ENCODE results near the gene MEX3D. TPM values are rescaled to one million over a fixed set of nuclear protein-coding genes. Genes with fewer than 3 reads are reported as not detected.

MEX3D gene
- total and polyA plus RNA-seq, 2 donors (not counting 1 experiment from before 2014, with no cell fraction given): 5.3 to 33.0 TPM

Other genes starting within 250 kb of the MEX3D start
- gene NDUFS7, start 184.4 kb downstream of the MEX3D start, total RNA-seq: 55.0 and 71.2 TPM in 2 replicates
- 29.6 and 30.3 TPM in 2 replicates for gene NDUFS7, start 184.4 kb downstream of the MEX3D start, polyA plus RNA-seq
- gene GAMT, start 166.8 kb downstream of the MEX3D start, total RNA-seq: 31.1 and 44.1 TPM in 2 replicates
- gene GAMT, start 166.8 kb downstream of the MEX3D start, polyA plus RNA-seq: 20.0 and 32.6 TPM in 2 replicates
- gene DAZAP1, start 160.7 kb downstream of the MEX3D start, total RNA-seq: 34.9 and 49.5 TPM in 2 replicates
- gene DAZAP1, start 160.7 kb downstream of the MEX3D start, polyA plus RNA-seq: 44.6 and 65.4 TPM in 2 replicates
- 369 and 494 TPM in 2 replicates for gene RPS15, start 129.9 kb downstream of the MEX3D start, total RNA-seq
- gene RPS15, start 129.9 kb downstream of the MEX3D start, polyA plus RNA-seq: 878 and 1,038 TPM in 2 replicates
- gene APC2, start 118.2 kb downstream of the MEX3D start, total RNA-seq: 0.26 and 0.50 TPM in 2 replicates
- 0.01 and 0.02 TPM in 2 replicates for gene APC2, start 118.2 kb downstream of the MEX3D start, polyA plus RNA-seq
- 21.8 and 24.8 TPM in 2 replicates for gene C19orf25, start 89.1 kb downstream of the MEX3D start, total RNA-seq
- gene C19orf25, start 89.1 kb downstream of the MEX3D start, polyA plus RNA-seq: 11.2 and 12.0 TPM in 2 replicates
- 1.5 and 3.5 TPM in 2 replicates for gene PCSK4, start 78.0 kb downstream of the MEX3D start, total RNA-seq
- gene PCSK4, start 78.0 kb downstream of the MEX3D start, polyA plus RNA-seq: 0.26 and 0.28 TPM in 2 replicates
- gene REEP6, start 77.1 kb downstream of the MEX3D start, total RNA-seq: 0.99 and 1.3 TPM in 2 replicates
- 0.47 and 0.55 TPM in 2 replicates for gene REEP6, start 77.1 kb downstream of the MEX3D start, polyA plus RNA-seq
- 1.5 and 3.1 TPM in 2 replicates for gene ADAMTSL5, start 55.3 kb downstream of the MEX3D start, total RNA-seq
- gene ADAMTSL5, start 55.3 kb downstream of the MEX3D start, polyA plus RNA-seq: 4.3 and 4.7 TPM in 2 replicates
- not detected in 2 replicates for gene PLK5, start 44.2 kb downstream of the MEX3D start, total RNA-seq
- gene PLK5, start 44.2 kb downstream of the MEX3D start, polyA plus RNA-seq: not detected in 2 replicates
- gene MBD3, start 24.5 kb upstream of the MEX3D start, total RNA-seq: 66.8 and 85.2 TPM in 2 replicates
- gene MBD3, start 24.5 kb upstream of the MEX3D start, polyA plus RNA-seq: 19.8 and 27.6 TPM in 2 replicates
- gene UQCR11, start 37.1 kb upstream of the MEX3D start, total RNA-seq: 89.2 and 110 TPM in 2 replicates
- gene UQCR11, start 37.1 kb upstream of the MEX3D start, polyA plus RNA-seq: 92.5 and 101 TPM in 2 replicates
- 53.7 and 54.7 TPM in 2 replicates for gene TCF3, start 84.3 kb upstream of the MEX3D start, total RNA-seq
- 39.3 and 53.4 TPM in 2 replicates for gene TCF3, start 84.3 kb upstream of the MEX3D start, polyA plus RNA-seq
- gene ONECUT3, start 185.2 kb upstream of the MEX3D start, total RNA-seq: not detected in 2 replicates
- not detected in 2 replicates for gene ONECUT3, start 185.2 kb upstream of the MEX3D start, polyA plus RNA-seq
- 1.3 and 3.0 TPM in 2 replicates for gene ATP8B3, start 244.0 kb upstream of the MEX3D start, total RNA-seq
- gene ATP8B3, start 244.0 kb upstream of the MEX3D start, polyA plus RNA-seq: 2.3 and 3.5 TPM in 2 replicates

All from fibroblast of lung (primary cell).